IPS-18a (cell line): ENCODE data around the gene HNRNPR.

Source experiments
- H3K27ac ChIP-seq: one replicate; pipeline ENCODE4 v1.5.1; 2013; ENCODE audit warnings: low read length
- H3K27me3 ChIP-seq: one replicate; pipeline ENCODE4 v1.6.1; 2013; ENCODE audit warnings: mild to moderate bottlenecking, low read length; ENCODE audit not compliant: control insufficient read depth, insufficient read depth
- H3K36me3 ChIP-seq: one replicate; pipeline ENCODE4 v1.6.1; 2013; ENCODE audit warnings: low read depth, low read length; ENCODE audit not compliant: control insufficient read depth
- H3K4me1 ChIP-seq: one replicate; pipeline ENCODE4 v1.6.1; 2013; ENCODE audit warnings: low read depth, low read length; ENCODE audit not compliant: control insufficient read depth
- H3K4me3 ChIP-seq: one replicate; pipeline ENCODE4 v1.5.1; 2013; ENCODE audit warnings: low read length
- H3K9ac ChIP-seq: one replicate; pipeline ENCODE4 v1.6.1; 2013; ENCODE audit warnings: mild to moderate bottlenecking, low read length, moderate library complexity
- H3K9me3 ChIP-seq: one replicate; pipeline ENCODE4 v1.6.1; 2013; ENCODE audit warnings: low read depth, low read length; ENCODE audit not compliant: control insufficient read depth

HNRNPR gene

DNA sequence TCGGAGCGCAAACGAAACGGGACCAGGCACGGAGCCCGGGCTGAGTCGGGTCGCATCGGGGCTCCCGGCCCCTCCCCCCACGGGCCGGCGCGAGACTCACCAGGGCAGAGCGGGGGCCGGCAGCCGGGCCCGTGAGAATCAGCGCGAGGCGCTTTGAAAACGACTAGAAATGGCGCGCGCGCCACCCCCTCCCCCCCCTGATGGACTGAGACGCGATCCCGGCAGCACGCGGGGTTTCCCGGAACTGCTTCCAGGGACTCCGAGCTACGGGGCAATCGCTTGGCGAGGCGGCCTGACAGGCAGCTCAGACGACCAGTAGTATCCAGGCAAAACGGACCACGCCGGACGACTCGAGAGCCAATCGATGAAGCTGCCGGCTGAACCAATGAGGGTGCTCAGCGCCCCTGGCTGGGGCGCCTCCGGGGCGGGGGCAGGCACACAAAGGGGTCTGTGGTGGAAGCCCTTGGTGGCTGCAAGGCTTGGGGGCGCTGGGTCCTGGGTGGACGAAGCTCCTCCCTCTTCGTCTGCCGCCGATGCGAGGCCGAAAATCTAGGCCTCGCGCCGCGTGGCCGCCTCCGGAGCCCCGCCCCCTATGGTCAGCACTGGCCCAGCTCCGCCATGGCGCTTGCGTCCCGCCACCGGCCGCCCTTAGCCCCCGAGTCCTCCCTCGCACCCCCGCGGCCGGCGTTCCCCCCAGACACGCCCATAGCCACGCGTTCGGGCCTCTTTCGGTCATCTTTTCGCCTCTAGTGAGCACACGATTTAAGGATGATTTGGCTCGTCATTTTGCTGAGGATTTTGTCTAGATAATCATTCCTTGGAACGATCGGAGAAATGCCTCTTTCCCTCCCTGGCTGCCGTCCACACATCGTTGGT, at the start of gene HNRNPR:
Gene HNRNPR, minus strand, starts transcription at position 174 of the 876 bp plus-strand sequence. CDS start 3,276 bp downstream, outside the sequence.
- no peaks in the 10 kb centered on the region for H3K36me3 ChIP-seq
- peak within 1 kb of the TSS; percentile 97 for H3K9ac ChIP-seq
- H3K9me3 ChIP-seq: no peaks in the 10 kb centered on the region
- peaks cover 39% of the 10 kb centered on the region for H3K27me3 ChIP-seq
- peak within 1 kb of the TSS; percentile 97 for H3K4me3 ChIP-seq
- peaks cover 27% of the 10 kb centered on the region for H3K4me1 ChIP-seq
- peak within 1 kb of the TSS; percentile 75 for H3K27ac ChIP-seq

DNA sequence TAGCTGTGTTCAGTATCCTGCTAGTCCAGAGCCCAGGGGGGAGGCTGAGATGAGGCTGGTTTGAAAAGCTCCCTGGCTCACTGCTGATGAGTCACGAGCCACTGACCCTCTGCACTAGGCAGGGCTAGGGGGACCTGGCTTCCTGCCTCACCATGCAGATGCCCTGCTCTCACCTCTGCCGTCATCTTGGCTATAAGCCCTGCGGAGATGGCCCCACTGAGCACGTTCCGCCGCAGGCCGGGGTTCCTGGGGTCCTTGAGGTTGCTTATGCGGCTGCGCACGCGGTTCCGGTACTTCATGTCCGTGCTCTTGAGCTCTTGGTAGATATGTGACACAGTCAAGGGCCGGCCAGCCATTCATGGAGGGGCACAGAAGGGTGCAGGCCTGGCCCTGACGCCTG, 49.6 kb upstream of the HNRNPR start:
- Histone ChIP-seq H3K27me3 (peaks cover 94% of the 10 kb centered on the region), H3K27ac (no peak overlapping the region), H3K36me3 (no peaks in the 10 kb centered on the region), H3K4me1 (peaks cover 10% of the 10 kb centered on the region), H3K9me3 (no peaks in the 10 kb centered on the region), H3K4me3 (no peak overlapping the region), H3K9ac (no peak overlapping the region)

GRCh38 chr1:23392125-23392855, 48.2 kb upstream of the HNRNPR start:
- Histone ChIP-seq H3K27ac (no peak overlapping the region), H3K9me3 (no peaks in the 10 kb centered on the region), H3K9ac (no peak overlapping the region), H3K27me3 (peaks cover 94% of the 10 kb centered on the region), H3K36me3 (no peaks in the 10 kb centered on the region), H3K4me3 (no peak overlapping the region), H3K4me1 (peaks cover 10% of the 10 kb centered on the region)

- no peaks in the 10 kb centered on the region for H3K9me3 ChIP-seq
- no peak overlapping the region for H3K27ac ChIP-seq
- no peak overlapping the region for H3K4me3 ChIP-seq
- H3K9ac ChIP-seq: no peak overlapping the region
- peaks cover 7% of the 10 kb centered on the region for H3K4me1 ChIP-seq
- H3K27me3 ChIP-seq: peaks cover 95% of the 10 kb centered on the region
- no peaks in the 10 kb centered on the region for H3K36me3 ChIP-seq
These were observed 45.8 kb upstream of the HNRNPR start for GRCh38 chr1:23389837-23390321.

DNA sequence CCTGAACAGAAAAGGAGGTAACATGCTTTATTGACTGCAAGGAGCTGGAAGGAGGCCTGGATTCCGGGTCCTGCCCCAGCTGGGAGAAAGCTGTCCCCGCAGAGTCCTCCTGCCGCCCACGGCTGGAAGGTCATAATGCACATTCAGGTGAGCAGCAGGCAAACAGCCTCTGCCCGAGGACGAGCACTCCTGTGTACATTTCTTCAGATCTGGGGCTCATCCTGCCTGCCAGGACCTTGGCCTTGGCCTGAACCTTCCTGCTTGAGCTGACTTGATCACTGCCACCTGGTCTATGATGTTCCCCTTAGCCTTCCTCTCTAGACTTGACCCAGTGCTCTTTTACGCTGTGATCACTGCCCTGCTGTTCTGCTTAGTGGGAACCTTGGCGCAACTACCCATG, 43.4 kb upstream of the HNRNPR start:
- Histone ChIP-seq H3K27me3 (peaks cover 95% of the 10 kb centered on the region), H3K9ac (no peak overlapping the region), H3K36me3 (no peaks in the 10 kb centered on the region), H3K9me3 (no peaks in the 10 kb centered on the region), H3K4me1 (no peaks in the 10 kb centered on the region), H3K4me3 (no peak overlapping the region), H3K27ac (no peak overlapping the region)

GRCh38 chr1:23385119-23385621, 41.1 kb upstream of the HNRNPR start:
- Histone ChIP-seq H3K9me3 (no peaks in the 10 kb centered on the region), H3K4me3 (no peak overlapping the region), H3K4me1 (no peaks in the 10 kb centered on the region), H3K9ac (no peak overlapping the region), H3K27ac (no peak overlapping the region), H3K36me3 (no peaks in the 10 kb centered on the region), H3K27me3 (peaks cover 95% of the 10 kb centered on the region)

GRCh38 chr1:23384312-23385058, 40.4 kb upstream of the HNRNPR start:
- Histone ChIP-seq H3K4me3 (no peak overlapping the region), H3K4me1 (no peaks in the 10 kb centered on the region), H3K9ac (no peak overlapping the region), H3K27me3 (peaks cover 93% of the 10 kb centered on the region), H3K36me3 (no peaks in the 10 kb centered on the region), H3K27ac (no peak overlapping the region), H3K9me3 (no peaks in the 10 kb centered on the region)

DNA sequence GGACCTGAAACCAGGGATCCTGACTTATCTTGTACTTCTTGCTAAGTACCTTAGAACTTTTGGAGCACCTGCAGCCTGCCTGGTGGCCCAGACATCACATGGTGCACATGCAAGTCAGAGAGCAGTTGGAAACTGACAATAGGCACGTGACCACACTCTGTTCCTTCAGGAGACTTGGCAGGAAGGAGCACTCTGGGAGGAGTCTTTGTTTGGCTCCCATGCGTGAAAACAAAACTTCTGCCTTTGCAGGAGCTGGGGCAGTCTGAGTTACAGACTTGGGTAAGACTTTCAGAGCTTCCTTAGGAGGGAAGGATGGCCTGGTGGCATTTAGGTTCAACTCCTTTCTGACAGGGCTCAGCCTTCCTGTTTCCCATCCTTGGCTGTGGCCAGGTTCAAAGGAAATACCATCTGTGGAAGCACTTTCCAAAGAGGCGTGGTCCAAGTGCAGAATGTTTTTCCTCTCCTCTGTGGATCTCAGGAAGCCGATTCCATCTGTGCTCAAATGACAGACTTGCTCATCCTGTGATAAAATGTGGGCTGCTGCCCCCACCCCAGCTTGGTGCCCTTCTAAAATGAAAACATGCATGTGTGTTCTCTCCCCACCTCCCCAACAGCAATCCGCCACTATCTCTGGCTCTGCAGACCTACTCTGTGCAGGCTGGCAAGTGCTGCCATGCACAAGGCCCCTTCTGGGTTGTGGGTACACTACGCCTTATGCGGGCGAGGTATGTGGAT, 39.7 kb upstream of the HNRNPR start:
- Histone ChIP-seq H3K4me3 (no peak overlapping the region), H3K36me3 (no peaks in the 10 kb centered on the region), H3K9me3 (no peaks in the 10 kb centered on the region), H3K9ac (no peak overlapping the region), H3K4me1 (no peaks in the 10 kb centered on the region), H3K27me3 (peaks cover 92% of the 10 kb centered on the region), H3K27ac (no peak overlapping the region)

- Histone ChIP-seq H3K4me1 (no peaks in the 10 kb centered on the region), H3K9ac (no peak overlapping the region), H3K4me3 (no peak overlapping the region), H3K27ac (no peak overlapping the region), H3K9me3 (no peaks in the 10 kb centered on the region), H3K36me3 (no peaks in the 10 kb centered on the region), H3K27me3 (peaks cover 96% of the 10 kb centered on the region)
These were observed 37.3 kb upstream of the HNRNPR start for GRCh38 chr1:23381233-23381885.

DNA sequence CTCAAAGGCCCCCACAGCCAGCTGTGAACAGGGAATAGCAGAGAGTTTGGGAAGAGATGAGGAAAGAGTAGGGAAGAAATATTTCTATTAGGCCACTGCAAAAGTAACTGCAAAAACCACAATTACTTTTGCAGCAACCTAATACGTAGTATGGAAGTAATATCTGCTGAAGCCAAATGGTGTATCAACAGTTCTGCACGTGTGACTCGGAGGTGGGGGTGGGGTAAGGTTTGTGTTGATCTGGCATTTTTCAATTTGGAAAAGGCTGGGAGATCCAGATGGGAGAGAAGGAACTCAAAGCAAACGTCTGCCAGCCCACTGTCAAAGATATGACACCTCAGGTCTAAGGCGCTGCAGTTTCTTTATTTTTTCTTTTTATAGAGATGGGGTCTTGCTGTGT, 36.6 kb upstream of the HNRNPR start:
- no peaks in the 10 kb centered on the region for H3K4me1 ChIP-seq
- no peak overlapping the region for H3K4me3 ChIP-seq
- no peaks in the 10 kb centered on the region for H3K9me3 ChIP-seq
- H3K36me3 ChIP-seq: no peaks in the 10 kb centered on the region
- no peak overlapping the region for H3K9ac ChIP-seq
- H3K27ac ChIP-seq: no peak overlapping the region
- H3K27me3 ChIP-seq: peaks cover 96% of the 10 kb centered on the region
